Fibroblast of the aortic adventitia (primary cell): ENCODE results near the gene MRPL3. TPM values are rescaled to one million over a fixed set of nuclear protein-coding genes. Genes with fewer than 3 reads are reported as not detected.

Experiments used
- DNase-seq: peaks from one replicate; pipeline ENCODE4 v3.0.0-alpha.2; 2010; ENCODE audit warnings: low read depth
- H3K4me3 ChIP-seq: 2 replicates; pipeline ENCODE4 v1.5.1; 2011; ENCODE audit warnings: low read depth, mild to moderate bottlenecking, control low read depth, low read length, moderate library complexity
- CTCF ChIP-seq: IDR thresholded peaks from 2 replicates; pipeline ENCODE4 v1.5.1; 2011; ENCODE audit warnings: mild to moderate bottlenecking, low read length, control low read depth, inconsistent platforms; ENCODE audit not compliant: insufficient read depth
- total RNA-seq: library from RNA; depleted of rRNA; stranded (reverse); fragments of >200 nt; gene quantifications from 2 replicates; pipeline ENCODE4 v1.2.3, GENCODE V29; 2012; ENCODE audit warnings: low replicate concordance

The MRPL3 gene
- 164 and 376 TPM in 2 replicates for total RNA-seq

- no peak for TF ChIP-seq CTCF
- H3K4me3 ChIP-seq: peak within 1 kb of the TSS; percentile 99
- DNase-seq: peak; percentile 91
Measured at GRCh38 chr3:131502530-131503319, at the start of gene MRPL3. TSS of gene MRPL3 (minus strand) at chr3:131502971. CDS start at chr3:131502821, 150 bp downstream.

GRCh38 chr3:131551761-131552160 is 49.0 kb upstream of the MRPL3 start:
- peak; percentile 15 for DNase-seq
- no peak overlapping the region for H3K4me3 ChIP-seq
- TF ChIP-seq CTCF: no peak

DNA sequence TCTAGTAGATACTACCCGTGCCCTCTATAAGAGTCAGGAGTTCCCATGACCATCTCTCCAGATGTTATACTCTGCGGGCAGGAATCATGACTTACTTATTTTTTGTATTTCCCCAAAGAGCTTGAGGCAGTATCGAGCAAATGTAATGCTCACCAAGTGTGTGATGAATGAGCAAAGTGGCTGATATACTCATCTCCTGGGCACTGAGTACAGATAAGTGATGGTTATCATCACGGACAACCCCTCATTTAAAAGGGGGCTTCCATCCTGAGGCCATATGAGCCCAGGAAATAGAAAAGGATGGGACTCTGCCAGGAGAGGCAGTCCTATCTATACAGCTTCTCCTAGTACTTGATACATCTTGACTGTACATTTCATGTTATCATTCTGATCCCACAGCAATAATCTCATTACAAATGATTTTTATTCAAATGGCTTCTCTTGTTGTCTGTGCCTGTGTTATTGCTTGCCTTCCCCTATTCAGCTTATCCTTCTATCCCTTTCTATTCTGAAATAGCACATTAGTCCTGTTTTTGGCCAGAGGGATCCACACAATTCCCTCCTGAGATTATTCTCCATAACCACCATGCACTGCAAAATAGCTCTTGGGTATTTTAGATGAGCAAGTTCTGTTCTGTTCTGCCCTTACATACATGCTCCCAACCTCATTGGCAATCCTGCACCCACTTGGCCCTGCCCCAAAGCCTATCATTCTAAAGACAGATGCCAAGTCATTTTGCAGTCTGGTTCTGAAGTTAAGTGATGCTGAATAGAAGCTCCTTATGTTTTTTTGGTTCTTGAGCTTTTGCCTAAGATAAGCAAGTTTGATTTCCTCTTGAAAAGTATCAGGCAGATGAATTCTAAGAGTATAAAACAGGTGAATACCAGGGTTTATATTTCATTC is 48.0 kb upstream of the MRPL3 start:
- no peak for DNase-seq
- no peak overlapping the region for H3K4me3 ChIP-seq
- no peak for TF ChIP-seq CTCF

DNA sequence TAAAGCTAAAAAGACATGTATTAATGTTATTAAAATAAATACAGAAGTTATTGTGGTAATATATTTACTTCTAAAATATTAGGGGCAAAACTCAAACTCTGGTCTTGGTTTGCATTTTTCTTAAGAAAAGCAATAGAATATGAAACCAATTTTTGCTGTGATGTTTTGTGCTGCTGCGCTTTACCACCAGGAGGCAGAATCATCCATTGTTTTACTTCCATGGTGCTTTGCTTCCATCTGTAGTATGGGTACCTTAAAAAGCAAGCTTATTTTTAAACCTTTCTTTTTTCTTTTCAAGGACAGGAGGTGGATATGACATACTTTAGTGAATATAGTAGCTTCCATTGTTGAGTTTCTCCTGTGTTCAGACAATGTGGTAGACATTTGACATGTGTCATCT is 46.6 kb upstream of the MRPL3 start:
- DNase-seq: no peak
- no peak overlapping the region for H3K4me3 ChIP-seq
- peak; percentile 37 for TF ChIP-seq CTCF

GRCh38 chr3:131547585-131547984 is 44.8 kb upstream of the MRPL3 start:
- no peak for TF ChIP-seq CTCF
- no peak overlapping the region for H3K4me3 ChIP-seq
- no peak for DNase-seq

- H3K4me3 ChIP-seq: no peak overlapping the region
- no peak for DNase-seq
- TF ChIP-seq CTCF: no peak
Measured at GRCh38 chr3:131546441-131546840, 43.7 kb upstream of the MRPL3 start.
